Stimulated activated CD4-positive, alpha-beta T cell treated with anti-CD3 and anti-CD28 coated beads, Interleukin-2, amount 100 ng/mL, for 48 hours (primary cell): ENCODE results near the gene EVL.
"Not testable (repeated sequence)": the region's sequence is repeated elsewhere in the genome, so short reads cannot be mapped to it uniquely, and the experiment has no call there.

Source experiments
- DNase-seq, 2 donors: peaks; one replicate each; pipeline ENCODE4 v3.0.0-alpha.2; 2020

The EVL gene

DNA sequence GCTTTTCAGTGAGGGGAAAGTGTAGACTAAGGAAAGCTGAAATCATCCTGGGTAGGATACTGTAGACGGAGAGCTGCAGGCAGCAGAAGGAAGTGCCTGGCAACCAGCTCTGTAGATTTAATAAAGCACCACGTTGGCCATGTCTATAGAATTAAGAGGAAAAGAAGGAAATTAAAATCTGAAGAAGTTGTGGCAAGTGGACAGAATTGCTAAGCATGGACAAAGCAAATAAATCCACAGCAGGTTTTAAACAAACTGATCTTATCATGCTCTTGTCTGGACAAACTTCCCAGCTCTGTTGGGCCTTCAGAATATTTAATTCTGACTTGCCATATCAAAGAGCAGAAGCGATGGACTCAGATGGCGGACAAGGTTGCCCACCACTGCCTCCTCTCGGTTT, 27.2 kb upstream of the EVL start:
- no peak for DNase-seq

DNA sequence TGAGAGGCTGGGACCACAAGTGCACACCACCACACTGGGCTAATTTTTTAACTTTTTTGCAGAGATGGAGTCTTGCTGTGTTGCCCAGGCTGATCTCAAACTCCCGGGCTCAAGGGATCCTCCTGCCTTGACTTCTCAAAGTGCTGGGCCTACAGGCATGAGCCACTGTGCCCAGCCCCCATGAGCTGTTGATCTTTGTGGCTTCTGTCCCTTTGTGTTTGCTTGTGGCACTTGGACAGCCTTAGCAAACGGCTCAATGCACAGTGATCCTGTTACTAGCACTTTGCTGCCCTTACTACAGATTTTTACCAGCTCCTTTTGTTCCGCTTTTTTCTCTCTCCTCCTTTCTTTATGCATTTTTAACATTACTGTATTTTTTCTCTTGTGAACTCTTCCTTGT, 25.3 kb upstream of the EVL start:
- no peak for DNase-seq

DNA sequence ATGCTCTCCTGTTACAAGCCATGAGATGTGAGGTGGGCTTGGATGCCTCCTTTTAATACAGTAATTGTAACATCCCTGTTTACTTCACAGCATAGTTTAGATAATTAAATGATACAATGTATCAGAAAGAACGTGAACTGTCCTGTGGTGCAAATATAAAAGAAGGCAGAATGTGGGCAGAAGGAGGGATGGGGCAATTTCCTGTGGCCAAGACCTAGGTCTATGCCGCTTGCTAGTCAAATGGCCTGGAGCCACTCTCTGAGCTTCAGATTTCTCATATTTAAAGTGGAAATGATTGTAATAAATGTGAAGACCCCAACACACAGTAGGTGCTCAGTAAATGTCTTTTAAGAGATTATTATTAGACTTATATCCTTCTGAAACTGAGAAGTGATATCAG, 24.0 kb upstream of the EVL start:
- no peak for DNase-seq

DNA sequence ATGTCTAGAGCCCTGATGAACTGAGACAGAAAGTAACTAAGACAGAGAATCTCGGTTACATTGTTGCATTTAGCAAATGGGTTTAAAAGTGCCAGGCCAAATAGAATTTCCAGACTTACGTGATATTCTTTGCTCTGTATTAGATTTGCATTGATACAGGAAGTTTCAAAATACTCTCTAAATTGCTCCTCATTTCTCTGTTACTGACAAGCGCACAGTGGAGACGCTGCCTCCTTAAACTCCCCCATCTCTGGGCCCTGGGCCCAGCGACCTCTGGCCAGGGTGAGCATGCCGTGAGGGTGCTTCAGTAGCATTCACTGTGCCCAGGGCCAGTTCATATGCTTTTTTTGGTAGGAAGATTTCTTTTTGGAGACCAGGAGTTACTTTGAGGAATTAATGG, 22.9 kb upstream of the EVL start:
- DNase-seq, result no peak

DNA sequence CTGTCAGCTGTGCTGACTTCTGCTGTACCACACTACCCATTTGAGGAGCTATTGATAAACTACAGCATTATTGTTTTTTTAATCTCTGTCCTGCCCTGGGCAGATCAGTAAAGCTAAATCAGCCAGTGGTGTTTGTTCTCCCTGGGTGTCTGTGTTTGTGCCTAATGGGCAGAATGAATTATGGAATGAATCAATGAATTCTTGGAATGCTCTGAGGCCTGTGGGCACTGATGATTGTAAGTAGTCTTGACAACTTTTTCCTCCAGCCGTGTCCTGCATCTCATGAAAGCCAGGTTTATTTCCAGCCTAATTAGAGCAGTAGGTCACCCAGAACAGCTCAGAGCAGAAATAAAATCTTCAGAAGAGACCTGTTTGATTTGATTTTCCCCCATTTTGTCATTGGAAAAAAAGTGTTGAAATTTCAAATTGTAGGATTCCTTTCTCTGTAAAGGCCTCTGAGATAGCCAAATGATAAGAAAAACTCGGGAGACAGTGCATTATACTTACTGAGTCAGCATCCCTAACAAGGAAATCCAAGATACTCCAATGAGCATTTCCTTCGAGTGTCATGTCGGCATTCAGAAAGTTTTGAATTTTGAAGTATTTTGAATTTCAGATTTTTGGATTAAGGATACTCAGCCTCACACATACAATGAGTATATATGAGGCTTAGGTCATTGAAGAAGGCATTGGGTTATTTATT, 19.4 kb upstream of the EVL start:
- DNase-seq, result no peak

DNA sequence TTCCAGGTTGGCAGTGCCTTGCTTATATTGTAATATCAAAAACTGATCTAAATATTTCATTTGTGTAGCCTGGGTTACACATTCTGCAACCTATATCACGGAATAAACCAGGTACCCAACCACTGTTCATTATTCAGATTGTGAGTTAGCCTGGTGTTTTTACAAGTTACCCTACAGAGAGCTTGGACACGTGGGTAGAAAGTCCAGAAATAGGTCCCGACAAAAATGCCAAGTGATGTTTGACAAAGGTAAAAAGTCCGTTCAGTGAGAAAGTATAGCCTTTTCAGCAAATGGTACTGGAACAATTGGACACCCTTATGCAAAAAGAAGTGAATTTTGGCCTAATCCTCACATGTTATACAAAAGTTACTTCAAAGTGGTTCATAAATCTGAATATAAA, 17.6 kb upstream of the EVL start:
- DNase-seq, result no peak

DNA sequence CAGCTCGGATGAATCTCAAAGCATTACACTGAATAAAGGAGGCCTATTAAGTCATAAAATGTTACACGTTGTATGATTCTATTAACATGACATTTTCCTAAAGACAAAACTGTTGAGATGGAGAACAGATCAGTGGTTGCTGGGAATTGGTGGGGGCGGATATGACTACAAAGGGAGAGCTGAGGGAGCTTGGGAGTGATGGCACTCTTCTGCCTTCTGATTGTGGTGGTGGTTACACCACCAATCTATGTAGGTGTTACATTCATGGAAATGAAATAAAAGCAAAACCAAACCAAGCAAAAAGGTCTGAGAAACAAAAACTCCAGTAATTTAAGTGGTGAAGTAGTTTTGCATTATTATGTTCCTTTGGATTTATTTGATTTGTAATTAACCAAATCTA, 16.4 kb upstream of the EVL start:
- DNase-seq, result no peak

DNA sequence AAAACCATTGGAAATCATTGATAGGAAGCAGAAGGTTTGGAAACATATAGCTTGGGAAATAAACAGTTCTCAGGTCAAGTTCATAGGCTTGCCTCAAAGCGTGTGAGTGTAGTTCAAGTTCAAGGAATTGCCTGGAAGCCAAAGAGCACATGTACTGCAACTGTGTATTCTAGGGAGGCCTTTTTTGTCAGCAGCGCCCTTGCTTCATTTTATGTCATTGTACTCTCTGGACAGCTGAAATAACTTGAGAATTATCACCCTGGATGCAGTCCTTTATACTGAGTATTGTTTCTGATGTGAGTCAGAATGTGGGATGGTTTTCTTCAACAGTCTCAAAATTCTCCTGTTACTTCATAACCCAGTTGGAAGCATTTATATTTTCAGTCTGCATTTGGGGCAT, 16.0 kb upstream of the EVL start:
- no peak for DNase-seq

DNA sequence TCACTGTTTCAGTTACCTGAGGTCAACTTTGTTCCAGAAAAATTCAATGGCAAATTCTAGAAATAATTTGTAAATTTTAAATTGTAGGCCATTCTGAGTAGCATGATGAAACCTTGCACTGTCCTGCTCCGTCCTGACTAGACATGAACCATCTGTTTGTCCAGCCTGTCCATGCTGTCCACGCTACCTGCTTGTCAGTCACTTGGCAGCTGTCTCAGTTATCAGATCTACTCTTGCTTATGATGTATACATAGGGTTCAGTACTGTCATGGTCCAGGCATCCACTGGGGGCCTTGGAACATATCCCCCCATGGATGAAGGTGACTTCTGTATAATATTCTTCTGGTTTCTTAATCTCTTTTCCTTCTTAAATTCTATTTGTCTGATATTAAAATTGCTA, 14.1 kb upstream of the EVL start:
- DNase-seq, result no peak

DNA sequence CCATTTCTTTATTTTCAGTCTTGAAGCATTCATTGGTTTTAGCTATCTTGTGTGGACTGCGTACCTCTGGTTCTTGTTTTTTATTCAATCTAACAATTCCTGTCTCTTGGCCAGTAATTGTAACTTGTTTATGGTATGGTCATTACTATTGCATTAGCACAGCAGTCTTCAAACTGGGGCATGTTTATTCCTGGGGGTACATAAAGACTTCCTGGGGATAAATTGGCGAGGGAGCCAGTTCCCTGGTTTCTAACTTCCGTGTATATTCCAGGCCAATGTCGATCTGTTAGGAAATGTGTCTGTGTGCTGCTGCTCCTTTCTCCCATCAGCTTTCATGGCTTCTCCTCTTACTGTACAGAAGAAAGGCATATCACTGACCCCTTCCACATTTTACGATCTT, 13.7 kb upstream of the EVL start:
- no peak for DNase-seq

DNA sequence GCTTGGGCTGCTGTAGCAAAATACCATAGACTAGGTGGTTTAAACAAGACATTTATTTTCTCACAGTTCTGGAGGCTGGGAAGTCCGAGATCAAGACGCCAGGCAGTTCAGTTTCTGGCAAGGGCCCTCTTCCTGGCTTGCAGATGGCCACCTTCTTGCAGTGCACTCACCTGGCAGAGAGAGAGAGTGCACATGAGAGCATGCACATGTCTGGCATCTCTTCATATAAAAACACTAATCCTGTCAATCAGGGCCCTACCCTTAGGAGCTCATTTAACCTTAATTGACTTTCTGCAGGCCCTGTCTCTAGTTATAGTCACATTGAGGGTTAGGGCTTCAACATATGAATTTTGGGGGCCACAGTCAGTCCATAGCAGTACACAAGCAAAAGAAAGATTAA, 12.4 kb upstream of the EVL start:
- no peak for DNase-seq

DNA sequence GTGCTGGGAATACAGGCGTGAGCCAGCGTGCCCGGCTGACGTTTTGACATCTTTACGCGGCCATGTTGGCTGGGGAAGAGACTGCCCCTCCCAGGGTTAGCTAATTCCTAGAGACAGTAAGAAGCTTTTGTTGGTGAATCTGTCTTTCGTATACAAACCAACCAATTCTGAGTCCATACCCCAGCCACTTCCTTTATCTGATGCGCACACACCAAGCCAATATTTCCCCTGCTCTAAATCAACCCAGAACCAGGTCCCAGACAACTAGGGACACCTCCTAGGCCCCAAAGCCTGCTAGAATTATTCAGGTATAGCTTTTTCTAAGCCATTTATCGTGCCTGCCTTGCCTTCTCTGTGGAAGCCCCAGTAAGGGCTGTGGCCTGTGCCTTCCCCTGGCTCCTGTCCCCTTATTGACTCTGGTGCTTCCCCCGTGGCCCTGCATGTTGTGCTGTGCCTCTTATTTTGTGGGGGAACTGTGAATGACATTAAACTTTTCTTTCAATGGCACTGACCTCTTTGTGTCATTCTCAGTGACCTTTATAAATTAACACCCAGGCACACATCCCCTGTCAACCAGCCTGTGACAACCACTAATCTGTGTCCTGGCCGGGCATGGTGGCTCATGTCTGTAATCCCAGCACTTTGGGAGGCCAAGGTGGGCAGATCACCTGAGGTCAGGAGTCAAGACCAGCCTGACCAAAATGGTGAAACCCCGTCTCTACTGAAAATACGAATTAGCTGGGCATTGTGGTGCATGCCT, 10.7 kb upstream of the EVL start:
- no peak for DNase-seq

DNA sequence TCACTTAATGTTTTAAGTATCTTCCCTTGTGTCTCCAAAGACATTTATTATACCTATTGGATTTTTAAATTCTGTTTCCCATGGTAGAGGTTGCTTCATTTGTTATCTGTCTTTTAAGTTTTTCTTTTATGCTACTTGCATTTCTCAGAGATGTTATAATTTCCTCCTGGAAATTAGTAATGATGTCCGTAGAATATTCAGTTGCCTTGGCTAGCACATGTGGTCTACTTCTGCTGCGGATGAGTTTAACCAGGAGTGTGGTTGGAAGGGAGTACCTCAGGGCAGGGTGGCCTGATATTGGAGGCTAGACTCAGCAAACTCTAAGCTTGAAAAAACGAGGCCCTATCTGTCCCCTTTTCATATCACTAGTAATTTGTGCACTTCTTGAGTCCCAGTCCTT, 8.8 kb upstream of the EVL start:
- DNase-seq, result no peak

DNA sequence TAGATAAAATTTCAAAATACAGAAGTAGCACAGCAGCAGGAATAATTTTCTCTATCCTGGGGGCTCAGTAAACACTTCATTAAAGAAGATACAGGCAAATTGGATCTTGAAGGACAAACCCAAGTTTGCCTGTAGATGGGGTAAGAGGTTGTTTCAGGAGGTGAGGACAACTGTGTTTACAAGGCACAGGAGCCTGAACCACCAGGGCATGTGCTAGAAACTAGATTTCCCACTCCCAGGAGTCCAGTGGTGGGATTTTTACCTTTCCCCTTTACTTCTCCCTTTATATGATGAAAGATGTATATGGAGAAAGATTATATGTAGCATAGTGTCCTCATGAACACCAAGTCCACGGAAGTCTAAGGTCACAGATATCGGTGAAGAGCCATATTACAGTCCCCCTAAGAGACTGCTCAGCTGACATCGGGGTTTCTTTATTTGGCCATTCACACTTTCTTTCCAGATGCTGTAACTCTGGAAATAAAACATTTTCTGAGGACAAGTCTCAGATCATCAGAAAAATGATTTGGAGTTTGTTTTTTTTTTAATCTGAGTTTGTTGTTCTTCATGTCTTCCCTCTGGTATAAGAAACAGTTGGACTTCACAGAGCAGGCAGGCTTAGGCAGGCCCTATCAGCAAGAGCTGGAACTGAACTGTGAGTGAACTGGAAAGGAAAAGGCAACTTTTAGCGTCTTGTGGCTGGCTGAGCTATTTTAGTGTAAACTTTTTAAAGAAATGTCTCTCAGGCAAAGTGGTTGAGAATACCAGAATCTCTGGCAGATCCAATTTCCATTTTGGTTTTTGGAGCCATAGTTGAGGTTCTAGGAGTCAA, 8.0 kb upstream of the EVL start:
- no peak for DNase-seq

DNA sequence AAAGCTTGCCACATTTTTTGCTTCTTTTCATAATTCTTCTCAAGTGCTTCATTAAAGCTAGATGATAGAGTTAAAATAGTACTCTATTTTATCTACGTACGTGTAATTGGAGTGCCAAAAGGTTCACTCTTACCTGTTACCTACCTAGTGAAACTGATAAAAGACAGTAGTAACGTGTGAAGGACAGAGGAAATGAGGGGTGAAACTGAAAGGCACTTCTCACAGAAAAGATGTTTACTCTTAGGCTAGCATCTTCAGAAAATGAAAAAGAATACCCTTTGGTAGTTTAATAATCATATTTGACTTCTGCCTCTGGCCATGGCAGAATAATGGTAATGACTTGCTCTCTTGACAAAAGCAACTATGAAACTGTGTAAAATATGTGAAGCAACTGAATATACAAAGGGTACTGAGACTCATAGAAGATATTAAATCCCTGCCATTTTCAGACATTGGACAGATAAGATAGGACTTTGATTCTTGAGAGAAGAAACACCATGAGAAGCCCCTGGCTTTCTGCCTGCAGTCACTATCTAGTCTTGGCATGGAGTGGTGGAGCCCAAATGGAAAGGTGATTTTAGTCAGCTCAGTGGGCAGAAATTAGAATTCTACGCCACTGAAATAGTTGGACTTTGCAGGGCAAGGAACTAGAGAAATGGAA, 6.3 kb upstream of the EVL start:
- no peak for DNase-seq

DNA sequence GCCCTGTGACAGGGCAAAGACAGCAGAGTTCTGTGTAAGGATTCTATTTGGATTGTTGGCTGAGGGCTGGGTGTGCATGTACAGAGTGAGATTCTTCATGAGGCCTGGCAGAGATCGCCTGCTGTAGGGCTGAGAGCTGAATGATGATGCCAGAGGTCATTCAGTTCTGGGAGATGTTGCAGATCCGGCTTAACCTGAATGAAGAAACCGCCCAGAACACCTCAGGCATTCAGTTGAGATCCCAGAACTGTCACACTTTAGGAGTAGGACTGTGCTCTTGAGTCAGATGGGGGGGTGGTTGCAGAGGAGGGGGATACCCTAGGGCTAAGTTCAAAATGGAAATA, 5.8 kb upstream of the EVL start:
- DNase-seq, result no peak

DNA sequence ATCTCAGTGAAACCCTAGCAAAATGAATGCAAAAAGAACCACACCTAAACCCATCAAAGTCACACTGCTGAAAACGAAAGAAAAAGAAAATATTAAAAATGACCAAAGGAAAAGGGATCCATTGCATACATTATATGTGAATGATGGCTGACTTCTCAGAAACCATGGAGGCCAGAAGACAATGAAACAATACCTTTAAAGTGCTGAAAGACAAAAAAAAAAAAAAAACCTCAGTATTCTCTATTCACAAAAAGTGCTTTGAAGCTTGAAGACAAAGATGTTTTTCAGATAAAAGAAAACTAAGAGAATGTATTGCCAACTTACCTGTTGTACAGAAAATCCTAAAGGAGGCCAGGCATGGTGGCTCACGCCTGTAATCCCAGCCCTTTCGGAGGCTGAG, 4.5 kb upstream of the EVL start:
- DNase-seq, result no peak

DNA sequence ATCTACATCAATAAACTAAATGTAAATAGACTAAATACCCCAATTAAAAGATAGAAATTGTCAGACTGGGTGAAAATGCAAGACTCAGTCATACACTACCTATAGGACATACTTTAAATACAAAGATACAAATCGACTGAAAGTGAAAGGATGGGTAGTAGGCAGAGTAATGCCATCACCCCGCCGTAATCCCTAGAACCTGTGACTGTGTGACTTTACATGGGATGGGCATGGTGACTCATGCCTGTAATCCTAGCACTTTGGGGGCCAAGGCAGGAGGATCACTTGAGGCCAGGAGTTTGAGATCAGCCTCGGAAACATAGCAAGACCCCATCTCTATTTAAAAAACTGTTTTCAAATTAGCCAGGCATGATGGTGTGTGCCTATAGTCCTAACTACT, 2.6 kb upstream of the EVL start:
- no peak for DNase-seq

DNA sequence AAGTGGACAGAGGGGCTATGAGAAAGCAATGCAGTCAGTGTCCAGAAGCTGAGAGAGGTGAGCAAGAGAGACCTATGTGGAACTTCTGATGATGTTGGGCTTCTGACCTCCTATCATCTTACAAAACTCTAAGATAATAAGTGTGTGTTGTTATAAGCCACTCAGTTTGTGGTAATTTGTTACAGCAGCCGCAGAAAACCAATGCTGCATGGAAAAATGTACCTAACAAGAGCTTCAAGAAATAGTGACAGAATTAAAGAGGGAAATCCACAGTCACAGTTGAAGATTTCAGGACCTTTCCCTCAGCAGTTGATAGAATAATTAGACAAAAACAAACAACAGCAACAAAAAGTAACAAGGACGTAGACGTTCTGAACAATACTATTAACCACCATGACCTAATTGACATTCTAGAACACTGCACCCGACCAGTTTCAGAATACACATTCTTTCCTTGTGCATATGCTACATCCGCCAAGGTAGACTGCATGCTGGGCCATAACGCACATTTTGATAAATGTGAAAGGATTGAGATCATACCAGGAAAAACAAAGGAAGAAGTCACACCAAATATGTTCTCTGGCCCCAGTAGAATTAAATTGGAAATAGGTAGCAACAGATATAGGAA, 1.8 kb upstream of the EVL start:
- no peak for DNase-seq

DNA sequence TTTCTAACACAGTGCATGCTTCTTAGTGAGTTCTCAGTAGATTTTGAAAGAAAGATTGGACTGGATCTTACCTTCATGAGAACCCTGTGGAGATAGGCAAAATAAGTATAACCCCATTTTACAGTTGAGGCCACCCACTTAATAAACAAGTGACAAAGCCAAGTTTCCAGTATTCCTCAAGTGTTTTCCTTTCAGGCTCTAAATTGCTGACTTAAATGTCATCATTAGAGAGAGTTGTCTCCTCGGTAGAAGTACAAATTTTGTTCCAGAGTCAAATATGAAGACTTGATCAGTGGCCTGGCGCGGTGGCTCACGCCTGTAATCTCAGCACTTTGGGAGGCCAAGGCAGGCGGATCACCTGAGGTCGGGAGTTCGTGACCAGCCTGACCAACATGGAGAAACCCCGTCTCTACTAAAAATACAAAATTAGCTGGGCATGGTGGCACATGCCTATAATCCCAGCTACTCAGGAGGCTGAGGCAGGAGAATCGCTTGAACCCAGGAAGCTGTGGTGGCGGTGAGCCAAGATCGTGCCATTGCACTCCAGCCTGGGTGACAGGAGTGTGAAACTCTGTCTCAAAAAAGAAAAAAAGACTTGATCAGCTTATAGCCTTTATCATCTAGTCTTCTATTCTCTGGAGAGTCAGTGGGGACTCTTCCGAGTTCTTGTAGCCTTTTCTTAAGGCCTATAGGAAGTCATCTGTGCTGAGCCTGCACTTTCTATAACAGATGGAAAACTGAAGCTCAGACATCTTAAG, 708 bp upstream of the EVL start:
- not testable (repeated sequence) for DNase-seq

DNA sequence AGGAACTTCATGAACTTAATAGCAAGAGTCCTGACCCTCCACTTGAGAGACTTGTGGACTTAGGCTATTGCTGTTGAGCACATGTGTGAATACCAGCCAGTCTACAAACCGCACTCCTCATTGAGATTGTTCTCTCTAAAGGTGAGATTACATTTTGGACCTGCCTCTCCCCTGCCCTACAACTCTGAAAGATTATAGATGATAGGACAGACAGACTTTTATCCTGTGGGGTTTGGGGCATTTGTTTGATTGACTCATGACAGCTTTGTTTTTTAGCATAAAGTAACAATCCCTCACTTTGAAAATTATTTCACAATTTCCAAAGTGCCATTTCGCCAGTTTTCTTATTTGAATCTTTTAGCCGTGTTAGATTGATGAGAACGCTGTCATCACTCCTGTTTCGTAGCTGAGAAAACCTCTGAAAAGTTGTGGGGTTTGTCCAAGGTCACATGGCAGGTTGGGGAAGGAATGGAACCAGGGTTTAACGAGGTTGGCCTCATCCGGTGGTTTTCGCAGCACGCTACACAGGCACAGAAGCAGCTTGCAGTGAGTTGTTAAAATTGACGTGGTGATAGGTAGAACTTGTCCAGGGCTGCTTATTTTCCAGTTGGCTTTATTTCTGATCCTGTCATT, 836 bp downstream of the EVL start:
- DNase-seq, result peak in 1 of 2 donors; percentile 67

DNA sequence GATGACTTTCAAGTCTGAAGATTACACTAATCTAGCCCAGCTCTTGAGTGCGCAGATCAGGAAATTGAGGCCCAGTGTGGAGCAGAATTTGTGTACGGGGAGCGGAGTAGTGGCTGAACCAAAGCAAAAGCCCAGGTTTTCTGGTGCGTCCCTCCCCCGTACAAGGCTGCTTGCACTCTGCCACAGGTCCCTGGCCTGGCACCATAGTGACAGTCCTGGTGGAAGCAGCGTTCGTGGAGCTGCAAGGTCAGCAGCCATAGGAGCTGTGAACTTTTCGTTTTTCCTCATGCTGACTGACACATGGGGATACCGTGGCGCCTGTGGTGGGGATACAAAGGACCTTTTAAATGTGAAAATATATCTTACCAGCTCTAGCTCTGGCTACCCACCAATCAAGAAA, 1.7 kb downstream of the EVL start:
- DNase-seq, result no peak
